Inferior parietal cortex (tissue), 1 donor: ENCODE measurements around the gene ACBD3.

Source experiments
- DNase-seq: peaks from one replicate; pipeline ENCODE4 v3.0.0-alpha.2; 2016; ENCODE audit errors: extremely low spot score

ACBD3 gene

GRCh38 chr1:226111883-226112261, 74.7 kb downstream of the ACBD3 start:
- DNase-seq, result no peak

- peak; percentile 63 for DNase-seq
These were observed 75.3 kb downstream of the ACBD3 start for GRCh38 chr1:226111098-226111882.

- DNase-seq, result peak; percentile 54
These were observed 76.1 kb downstream of the ACBD3 start for GRCh38 chr1:226110249-226111097.

DNA sequence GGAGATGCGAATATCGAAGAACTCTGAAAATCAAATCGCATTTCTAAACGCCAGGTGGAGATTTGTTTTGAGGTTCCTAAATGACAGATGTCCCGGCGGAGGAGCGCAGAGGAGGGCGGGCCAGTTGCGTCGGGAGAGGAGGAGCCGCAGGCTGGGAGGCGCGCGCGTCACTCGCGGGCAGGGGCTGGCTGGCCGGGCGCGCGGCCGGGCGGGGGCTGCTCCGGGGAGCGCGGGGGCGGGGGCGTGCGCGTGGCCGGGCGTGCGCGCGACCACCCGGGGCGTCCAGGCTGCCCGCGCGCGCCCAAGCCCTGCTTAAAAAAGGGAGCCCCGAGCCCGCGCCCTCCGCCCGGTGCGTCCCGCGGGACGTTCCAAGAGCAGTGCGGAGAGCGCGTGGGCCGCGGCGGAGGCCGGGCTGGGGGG, 76.7 kb downstream of the ACBD3 start:
- DNase-seq, result peak; percentile 85

DNA sequence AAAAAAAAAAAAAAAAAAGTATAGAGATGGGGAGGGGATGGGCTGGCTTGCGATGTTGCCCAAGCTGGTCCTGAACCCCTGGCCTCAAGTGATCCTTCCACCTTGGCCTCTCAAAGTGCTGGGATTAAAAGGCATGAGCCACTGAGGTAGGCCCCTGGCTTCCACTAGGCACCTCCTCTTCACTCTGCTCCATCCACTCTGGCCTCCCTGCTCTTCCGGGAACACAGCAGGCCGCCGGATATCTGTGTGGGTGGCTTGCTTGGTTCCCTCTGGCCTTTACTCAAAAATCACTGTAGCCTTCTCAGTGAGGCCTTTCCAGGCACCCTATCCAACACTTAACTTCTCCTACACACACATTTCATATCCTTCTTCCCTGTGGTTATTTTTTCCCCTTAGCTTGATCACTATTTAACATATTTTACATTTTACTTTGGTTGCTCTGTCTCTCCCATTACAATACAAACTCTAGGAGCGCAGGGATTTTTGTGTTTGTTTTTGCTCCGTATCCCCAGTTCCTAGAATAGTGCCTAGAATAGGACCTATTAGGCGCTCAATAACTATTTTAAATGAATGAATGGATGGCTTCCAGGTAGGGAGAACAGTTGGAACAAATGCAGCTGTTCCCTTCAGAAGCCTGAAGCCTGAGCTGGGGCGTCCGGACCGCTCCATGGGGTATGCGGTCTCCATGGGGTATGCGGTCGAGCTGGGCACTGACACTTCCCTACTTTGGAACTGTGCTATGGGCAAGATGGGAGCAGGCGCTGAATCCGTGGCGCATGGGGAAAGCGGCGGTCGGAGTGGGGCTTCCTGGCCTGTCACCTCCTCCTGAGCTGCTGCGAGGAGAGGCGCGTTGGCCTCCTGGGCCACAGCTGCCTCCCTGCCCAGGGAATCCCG, 77.4 kb downstream of the ACBD3 start:
- DNase-seq, result no peak

- DNase-seq, result no peak
These were observed 78.8 kb downstream of the ACBD3 start for GRCh38 chr1:226107471-226108460.

- DNase-seq, result no peak
These were observed 81.8 kb downstream of the ACBD3 start for GRCh38 chr1:226104671-226105121.

- DNase-seq, result peak; percentile 36
These were observed 85.8 kb downstream of the ACBD3 start for GRCh38 chr1:226100436-226101391.

- no peak for DNase-seq
These were observed 87.4 kb downstream of the ACBD3 start for GRCh38 chr1:226098870-226099835.

DNA sequence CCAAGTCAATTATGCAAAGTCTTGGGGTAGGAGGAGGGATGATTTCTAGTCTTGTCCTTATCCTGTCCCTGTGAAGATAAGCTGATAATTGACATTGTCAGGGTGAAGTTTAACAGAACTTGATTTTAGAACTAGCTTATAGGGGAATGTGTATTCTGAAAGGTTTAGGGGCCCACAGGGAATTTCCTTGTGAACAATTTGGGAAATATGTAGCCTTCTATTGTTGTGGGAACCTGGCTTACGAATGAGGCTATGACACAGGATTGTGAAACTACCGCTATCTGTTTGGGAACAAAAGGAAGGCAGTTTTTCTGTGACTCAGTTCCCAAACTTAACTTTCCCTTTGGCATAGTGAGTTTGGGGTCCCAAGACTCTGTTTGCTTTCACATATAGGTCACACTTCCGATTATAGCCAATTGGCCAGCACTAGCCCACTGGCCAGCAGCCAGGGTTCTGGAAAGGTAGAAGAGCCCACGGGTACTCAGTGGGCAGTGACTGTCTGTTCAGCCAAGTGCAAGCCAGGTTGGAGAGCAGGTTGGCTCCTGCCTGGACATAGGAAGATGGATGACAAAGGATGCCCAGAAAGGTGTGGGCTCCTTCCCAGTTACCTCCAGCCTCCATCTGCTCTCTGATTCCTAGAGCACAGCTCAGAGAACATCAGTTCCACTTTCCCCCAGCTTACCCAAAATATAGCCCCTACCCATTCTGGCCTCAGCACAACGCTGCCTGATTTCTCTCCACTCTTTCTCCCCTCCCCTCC, 88.5 kb downstream of the ACBD3 start:
- no peak for DNase-seq

- DNase-seq, result no peak
These were observed 91.3 kb downstream of the ACBD3 start for GRCh38 chr1:226095286-226095685.
